ENCODE measurements around the gene NAP1L4.

DNA sequence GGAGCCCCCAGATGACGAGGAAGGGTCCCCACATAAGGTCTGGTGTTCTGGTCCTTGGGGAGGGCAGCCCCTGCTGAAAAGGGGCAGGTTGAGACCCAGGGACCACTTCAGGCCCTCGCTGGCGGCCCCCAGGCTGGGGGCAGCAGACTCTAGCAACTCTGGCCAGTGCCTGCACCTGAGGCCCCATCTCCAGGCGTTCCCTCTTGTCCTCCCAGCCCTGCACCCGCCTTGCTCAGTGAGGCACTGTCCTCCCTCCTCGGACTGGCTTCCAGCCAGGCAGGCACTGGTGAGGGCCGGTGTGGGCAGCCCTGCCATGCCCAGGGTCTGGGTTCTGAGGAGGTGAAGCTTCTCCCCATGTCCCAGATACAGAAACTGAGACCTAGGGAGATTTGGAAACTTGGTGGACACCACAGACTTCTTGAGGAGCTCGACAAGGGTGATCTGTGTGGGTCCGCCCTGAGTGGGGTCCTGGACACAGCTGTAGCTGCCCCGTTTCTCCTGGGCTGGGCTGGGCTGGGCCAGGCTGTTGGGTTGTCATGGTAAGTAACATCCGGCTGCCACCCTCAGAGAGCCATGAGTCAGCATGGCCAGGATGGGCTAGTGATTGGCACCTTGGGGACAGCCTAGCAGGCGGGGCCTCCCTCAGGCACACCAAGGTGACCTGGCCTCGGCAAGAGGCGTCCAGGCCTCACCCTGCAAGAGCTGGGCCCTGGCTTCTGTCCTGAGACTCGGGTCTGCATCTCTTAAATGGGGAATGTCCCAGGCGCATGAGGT, 51.8 kb downstream of the NAP1L4 start:
- TF ChIP-seq, protein P1, sequence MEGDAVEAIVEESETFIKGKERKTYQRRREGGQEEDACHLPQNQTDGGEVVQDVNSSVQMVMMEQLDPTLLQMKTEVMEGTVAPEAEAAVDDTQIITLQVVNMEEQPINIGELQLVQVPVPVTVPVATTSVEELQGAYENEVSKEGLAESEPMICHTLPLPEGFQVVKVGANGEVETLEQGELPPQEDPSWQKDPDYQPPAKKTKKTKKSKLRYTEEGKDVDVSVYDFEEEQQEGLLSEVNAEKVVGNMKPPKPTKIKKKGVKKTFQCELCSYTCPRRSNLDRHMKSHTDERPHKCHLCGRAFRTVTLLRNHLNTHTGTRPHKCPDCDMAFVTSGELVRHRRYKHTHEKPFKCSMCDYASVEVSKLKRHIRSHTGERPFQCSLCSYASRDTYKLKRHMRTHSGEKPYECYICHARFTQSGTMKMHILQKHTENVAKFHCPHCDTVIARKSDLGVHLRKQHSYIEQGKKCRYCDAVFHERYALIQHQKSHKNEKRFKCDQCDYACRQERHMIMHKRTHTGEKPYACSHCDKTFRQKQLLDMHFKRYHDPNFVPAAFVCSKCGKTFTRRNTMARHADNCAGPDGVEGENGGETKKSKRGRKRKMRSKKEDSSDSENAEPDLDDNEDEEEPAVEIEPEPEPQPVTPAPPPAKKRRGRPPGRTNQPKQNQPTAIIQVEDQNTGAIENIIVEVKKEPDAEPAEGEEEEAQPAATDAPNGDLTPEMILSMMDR (IDR thresholded peaks at IDR 0.05; ENCODE audit: low read depth, low read length) = no peak
- TF ChIP-seq EZH2phosphoT487 (IDR thresholded peaks at IDR 0.05; ENCODE audit: low read depth) = no peak

All from OCI-LY3 (cell line).